Esophagus muscularis mucosa (tissue), 3 donors: ENCODE data around the gene ATF7IP2.

ENCODE experiments used
- POLR2A ChIP-seq: fragments of 450-650 bp; IDR thresholded peaks from one replicate; pipeline ENCODE4 v1.6.1; 2017; ENCODE audit warnings: antibody characterized with exemption, moderate library complexity, mild to moderate bottlenecking, low read depth
- POLR2AphosphoS5 ChIP-seq, 2 donors: sonication (generic); formaldehyde crosslinking; IDR thresholded peaks; one replicate each; pipeline ENCODE4 v1.6.1; 2017; ENCODE audit warnings: antibody characterized with exemption in 2 of 2
- TF ChIP-seq, protein P1 (sequence below), 3 experiments: fragments of 200-600 bp in 2 of 3; fragments of 450-650 bp in 1 of 3; sonication (generic) in 2 of 3; IDR thresholded peaks; one replicate each; pipeline ENCODE4 v1.5.1; 2017 to 2019; ENCODE audit warnings: antibody characterized with exemption in 3 of 3, mild to moderate bottlenecking in 2 of 3, moderate library complexity in 1 of 3

DNA sequence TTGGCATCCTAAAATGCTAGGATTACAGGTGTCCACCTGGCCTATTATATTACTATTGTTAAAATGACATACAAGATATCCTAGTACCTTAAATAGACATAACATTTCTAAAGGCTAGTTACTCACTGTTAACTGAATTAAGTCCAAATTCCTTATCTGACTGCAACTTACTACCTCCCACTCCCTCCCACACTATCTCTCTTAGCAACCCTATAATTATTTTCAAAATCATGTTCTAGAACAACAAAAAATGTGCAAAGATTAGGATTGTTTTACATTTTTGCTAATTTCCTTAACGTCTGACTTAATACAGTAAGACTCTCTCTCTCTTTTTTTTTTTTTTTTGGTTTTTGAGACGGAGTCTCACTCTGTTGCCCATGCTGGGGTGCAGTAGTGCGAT, 2.2 kb upstream of the ATF7IP2 start:
- TF ChIP-seq POLR2AphosphoS5 (IDR thresholded peaks at IDR 0.05) (no peak), POLR2A (no peak)
- TF ChIP-seq, protein P1, sequence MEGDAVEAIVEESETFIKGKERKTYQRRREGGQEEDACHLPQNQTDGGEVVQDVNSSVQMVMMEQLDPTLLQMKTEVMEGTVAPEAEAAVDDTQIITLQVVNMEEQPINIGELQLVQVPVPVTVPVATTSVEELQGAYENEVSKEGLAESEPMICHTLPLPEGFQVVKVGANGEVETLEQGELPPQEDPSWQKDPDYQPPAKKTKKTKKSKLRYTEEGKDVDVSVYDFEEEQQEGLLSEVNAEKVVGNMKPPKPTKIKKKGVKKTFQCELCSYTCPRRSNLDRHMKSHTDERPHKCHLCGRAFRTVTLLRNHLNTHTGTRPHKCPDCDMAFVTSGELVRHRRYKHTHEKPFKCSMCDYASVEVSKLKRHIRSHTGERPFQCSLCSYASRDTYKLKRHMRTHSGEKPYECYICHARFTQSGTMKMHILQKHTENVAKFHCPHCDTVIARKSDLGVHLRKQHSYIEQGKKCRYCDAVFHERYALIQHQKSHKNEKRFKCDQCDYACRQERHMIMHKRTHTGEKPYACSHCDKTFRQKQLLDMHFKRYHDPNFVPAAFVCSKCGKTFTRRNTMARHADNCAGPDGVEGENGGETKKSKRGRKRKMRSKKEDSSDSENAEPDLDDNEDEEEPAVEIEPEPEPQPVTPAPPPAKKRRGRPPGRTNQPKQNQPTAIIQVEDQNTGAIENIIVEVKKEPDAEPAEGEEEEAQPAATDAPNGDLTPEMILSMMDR (IDR thresholded peaks at IDR 0.05) = no peak
